H1 (cell line): Measurements from ENCODE around the gene THBS4. TPM values are rescaled to one million over a fixed set of nuclear protein-coding genes. Genes with fewer than 3 reads are reported as not detected.

Source experiments
- CHD1 ChIP-seq: IDR thresholded peaks from 2 replicates; pipeline ENCODE4 v1.6.1; 2012; ENCODE audit warnings: low read depth, low read length, improper control_type of control experiment
- KDM1A ChIP-seq: fragments of 200-600, 300-600 bp; sonication (generic); IDR thresholded peaks from 2 replicates; pipeline ENCODE4 v1.7.1; 2016; ENCODE audit warnings: mild to moderate bottlenecking, low read length, borderline replicate concordance
- polyA plus RNA-seq, 7 experiments: library from polyadenylated mRNA; depleted of rRNA in 3 of 7; stranded (reverse) in 5 of 7; unstranded in 2 of 7; fragments of >200 nt in 5 of 7; fragments of 200-250 nt in 2 of 7; gene quantifications; 1 replicate in 5 of 7; 2 replicates in 1 of 7; 4 replicates in 1 of 7; pipeline versions ENCODE4 v1.2.1 to v1.2.3, GENCODE V29; 2011 to 2013; ENCODE audit warnings: missing spikeins in 2 of 7, mixed read lengths in 2 of 7
- total RNA-seq: library from RNA; stranded (reverse); fragmentation: NEBNext Ultra II Directional; extraction: Animal tissue kit (Norgen Biotek cat#: 25700); gene quantifications from 2 replicates; pipeline ENCODE4 v1.2.1, GENCODE V29; 2021

Gene THBS4
- total and polyA plus RNA-seq, 2 of the 8 experiments (the other 6 are each of a cell fraction or from before 2014, with no cell fraction given) = 12.8 to 25.4 TPM

GRCh38 chr5:80068775-80069174 lies 33.6 kb downstream of the THBS4 start (continued):
- TF ChIP-seq CHD1 (no peak), KDM1A (no peak)
